GM21737 (cell line): ENCODE data around the gene FIGN.

ENCODE experiments used
- ATAC-seq: cut with Tn5 transposase; IDR thresholded peaks from one replicate; pipeline ENCODE4 v1.9.1; 2021; ENCODE audit warnings: mild to moderate bottlenecking, moderate library complexity; ENCODE audit not compliant: unreplicated experiment

Gene FIGN, protein sequence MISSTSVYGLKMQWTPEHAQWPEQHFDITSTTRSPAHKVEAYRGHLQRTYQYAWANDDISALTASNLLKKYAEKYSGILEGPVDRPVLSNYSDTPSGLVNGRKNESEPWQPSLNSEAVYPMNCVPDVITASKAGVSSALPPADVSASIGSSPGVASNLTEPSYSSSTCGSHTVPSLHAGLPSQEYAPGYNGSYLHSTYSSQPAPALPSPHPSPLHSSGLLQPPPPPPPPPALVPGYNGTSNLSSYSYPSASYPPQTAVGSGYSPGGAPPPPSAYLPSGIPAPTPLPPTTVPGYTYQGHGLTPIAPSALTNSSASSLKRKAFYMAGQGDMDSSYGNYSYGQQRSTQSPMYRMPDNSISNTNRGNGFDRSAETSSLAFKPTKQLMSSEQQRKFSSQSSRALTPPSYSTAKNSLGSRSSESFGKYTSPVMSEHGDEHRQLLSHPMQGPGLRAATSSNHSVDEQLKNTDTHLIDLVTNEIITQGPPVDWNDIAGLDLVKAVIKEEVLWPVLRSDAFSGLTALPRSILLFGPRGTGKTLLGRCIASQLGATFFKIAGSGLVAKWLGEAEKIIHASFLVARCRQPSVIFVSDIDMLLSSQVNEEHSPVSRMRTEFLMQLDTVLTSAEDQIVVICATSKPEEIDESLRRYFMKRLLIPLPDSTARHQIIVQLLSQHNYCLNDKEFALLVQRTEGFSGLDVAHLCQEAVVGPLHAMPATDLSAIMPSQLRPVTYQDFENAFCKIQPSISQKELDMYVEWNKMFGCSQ

DNA sequence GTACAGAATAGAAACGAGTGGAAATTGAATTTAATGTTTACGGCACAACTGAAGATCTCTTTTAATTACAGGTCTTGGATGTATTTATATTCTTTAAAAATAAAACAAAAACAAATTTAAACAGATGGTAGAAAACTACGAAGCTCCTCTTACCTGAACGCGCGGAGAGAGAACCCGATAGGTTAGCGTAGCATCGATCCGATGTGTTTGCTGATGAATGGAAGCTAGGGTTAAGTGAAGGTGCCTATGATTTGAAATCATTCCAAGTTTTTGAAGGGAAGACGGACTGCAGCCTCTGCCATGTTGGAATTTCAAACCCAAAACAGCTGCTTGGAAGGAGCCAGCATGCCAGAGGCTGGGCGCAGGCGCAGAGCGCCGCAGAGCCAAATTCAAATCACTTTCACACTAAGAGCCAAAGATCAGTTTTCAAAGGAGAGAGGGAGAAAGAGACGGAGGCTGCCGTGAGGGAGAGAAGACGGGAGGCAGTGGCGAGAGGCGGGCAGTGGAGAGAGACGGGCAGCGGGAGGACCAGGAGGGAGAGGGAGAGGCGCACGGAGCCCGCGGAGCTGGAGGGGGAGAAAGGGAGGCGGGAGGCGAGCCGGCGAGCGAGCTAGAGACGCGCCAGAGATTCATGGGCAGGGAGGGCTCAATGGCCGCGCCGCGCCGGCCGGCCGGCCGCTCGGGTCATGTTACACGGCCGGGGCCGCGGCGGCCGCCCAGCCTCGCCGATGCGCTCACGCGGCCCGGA is at the start of gene FIGN:
Gene FIGN, minus strand, starts transcription at position 324 of the 748 bp plus-strand sequence. CDS start 1,081 bp downstream, outside the sequence.
- ATAC-seq = no peak

- no peak for ATAC-seq
Measured at GRCh38 chr2:163785162-163785561, 49.4 kb upstream of the FIGN start.

- ATAC-seq = no peak
Measured at GRCh38 chr2:163779970-163780597, 44.3 kb upstream of the FIGN start.

DNA sequence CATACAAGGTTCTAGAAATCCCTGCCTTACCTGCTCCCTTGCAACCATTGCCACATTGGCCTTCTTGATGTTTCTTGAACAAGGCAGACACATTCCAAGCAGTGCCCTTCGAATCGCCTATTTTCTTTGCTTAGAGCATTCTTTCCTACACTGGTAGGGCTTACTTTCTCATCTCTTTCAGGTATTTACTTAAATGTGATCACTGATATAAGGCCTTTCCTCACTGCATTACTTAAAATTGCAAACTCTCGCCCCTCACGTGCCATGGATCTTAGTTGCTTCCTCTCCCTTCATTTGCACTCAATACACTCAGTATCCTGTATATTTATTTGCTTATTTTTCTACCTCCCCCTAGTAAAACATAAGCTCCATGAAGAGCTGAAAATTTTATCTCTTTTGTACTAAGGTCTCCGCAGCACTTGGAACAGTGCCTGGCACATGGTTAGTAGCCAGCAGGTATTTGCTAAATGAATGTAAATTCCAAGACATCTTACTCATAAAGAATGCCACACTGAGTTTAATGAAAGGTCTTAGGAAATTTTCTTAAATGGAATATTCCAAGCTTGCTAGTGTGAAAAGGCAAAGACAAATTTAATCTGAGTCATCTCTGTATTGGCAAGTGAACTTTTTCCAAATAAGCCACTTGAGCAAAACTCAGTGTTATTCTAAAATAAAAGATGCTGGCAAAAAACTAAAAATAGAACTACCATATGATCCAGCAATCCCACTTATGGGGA is 42.4 kb upstream of the FIGN start:
- no peak for ATAC-seq

DNA sequence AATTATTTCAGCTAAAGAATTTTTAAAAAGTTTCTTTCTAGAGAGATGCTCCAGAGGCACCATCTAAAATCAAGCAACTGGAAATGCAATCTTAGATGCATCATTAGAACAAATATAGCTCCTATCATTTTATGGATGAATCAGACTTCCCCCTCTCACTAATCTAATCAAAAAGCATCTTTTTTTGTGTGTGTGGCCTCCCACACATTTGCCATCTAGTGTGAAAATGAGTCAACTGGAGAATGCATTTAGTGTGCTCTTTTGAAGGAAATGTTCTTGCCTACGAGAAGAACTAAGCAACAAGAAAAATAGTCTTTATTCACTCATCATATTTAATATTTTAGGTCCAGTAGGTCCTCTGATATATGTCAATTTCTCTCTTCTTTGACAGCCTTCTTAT is 39.5 kb upstream of the FIGN start:
- ATAC-seq = no peak

- ATAC-seq = no peak
Measured at GRCh38 chr2:163774862-163775261, 39.1 kb upstream of the FIGN start.

GRCh38 chr2:163773276-163773675 is 37.5 kb upstream of the FIGN start:
- ATAC-seq = no peak

GRCh38 chr2:163771596-163771995 is 35.8 kb upstream of the FIGN start:
- no peak for ATAC-seq

- no peak for ATAC-seq
Measured at GRCh38 chr2:163768881-163769695, 33.3 kb upstream of the FIGN start.

GRCh38 chr2:163767097-163767496 is 31.3 kb upstream of the FIGN start:
- ATAC-seq = no peak

GRCh38 chr2:163764566-163764965 is 28.8 kb upstream of the FIGN start:
- no peak for ATAC-seq

DNA sequence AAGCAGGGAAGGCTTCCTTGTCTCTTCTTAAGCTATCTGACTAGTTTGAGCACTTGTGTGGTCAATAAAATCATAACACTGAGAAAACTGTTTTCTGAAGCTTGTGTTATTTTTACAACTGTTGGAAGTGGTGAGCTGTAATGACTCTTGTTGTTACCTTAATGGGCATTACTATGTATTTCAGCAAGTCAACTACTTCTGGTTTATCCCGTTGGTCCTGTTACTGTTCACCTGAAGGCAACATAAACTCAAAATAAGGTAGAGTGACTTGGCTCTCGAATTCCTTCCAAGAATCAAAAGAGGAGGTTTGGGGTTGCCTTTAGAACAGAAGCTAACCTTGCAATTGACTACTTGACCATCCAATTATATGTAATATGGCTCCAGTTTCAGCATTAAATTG is 23.2 kb upstream of the FIGN start:
- no peak for ATAC-seq

DNA sequence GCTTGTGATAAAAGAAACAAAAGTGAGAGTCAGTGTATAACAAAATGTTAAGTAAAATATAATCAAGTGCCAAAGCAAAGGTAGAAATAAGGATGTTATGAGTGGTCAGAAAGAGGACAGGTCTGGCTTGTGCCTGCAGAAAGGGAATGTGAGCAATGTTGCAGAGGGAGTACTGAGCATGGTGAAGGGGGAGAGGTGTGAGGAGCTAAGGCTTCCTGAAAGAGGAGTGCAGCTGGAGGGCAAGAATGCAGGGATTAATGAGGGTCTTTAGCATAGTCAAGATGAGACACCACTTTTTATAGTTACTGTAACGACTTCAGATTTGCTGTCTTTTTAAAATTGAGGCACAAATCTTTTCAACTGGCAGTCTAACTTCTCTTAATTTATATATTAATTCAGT is 22.0 kb upstream of the FIGN start:
- no peak for ATAC-seq

DNA sequence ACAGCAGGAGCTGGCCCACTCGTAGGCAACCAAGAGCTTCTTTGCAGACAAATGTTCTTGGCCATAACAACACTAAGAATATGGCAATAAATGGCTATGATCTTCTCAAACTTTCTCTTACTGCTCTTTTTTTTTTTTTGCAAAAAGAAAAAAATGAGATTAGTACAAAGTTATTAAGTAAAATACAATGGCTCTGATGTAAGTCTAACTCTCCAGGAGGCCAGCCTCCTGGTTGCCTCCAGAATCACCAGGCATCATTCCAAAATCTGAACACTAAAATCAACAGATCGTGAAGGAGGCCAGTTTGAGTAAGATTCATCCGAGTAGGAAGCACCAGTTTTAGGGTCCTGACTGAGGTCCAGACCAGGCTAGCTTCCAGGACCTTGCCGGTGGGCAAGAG is 20.8 kb upstream of the FIGN start:
- no peak for ATAC-seq

GRCh38 chr2:163755366-163755765 is 19.6 kb upstream of the FIGN start:
- ATAC-seq = no peak

DNA sequence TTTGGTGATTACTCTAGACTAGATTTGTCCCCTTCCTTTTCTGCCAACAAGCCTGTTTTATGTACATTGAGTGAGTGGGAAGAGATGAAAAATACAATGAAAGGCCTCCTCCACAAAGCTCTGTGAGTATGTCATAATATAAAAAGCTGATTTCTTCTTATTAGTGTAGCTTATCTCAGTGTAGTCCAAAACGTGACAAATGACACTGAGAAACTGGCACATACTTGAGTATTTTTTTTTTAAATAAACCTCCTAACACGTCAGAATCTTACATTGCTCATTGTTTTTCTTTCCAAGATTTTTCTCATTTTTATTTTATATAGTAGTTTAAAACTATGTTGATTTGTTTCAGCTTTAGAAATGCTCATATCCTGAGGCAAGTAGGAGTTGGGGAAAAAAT is 17.9 kb upstream of the FIGN start:
- ATAC-seq = no peak

GRCh38 chr2:163752267-163752666 is 16.5 kb upstream of the FIGN start:
- no peak for ATAC-seq

GRCh38 chr2:163751696-163752095 is 15.9 kb upstream of the FIGN start:
- no peak for ATAC-seq

DNA sequence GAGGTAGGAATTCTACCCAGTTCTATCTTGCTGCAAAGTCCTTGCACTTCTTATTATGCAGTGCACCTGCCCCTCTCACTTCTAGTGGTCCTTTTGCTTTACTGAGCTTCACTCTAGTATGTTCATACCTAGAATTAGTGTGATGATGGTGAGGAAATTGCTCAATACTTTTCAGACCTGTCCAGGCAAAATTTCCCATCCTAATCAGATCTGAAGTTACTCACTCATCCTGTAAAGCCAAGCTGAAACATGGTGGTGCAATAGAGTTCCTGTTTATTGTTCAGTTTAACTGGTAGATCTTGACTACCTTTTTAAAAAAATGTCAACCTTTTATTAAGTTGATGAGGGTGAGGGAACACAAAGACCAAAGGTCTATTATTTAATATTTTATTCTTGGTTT is 12.6 kb upstream of the FIGN start:
- no peak for ATAC-seq

- no peak for ATAC-seq
Measured at GRCh38 chr2:163741435-163741834, 5.6 kb upstream of the FIGN start.
